Stimulated activated CD8-positive, alpha-beta memory T cell treated with anti-CD3 and anti-CD28 coated beads, Interleukin-4, amount 100 ng/mL, for 4 hours (primary cell): ENCODE results near the gene LRRC4B.

Source experiments
- DNase-seq, 2 donors: peaks; one replicate each; pipeline ENCODE4 v3.0.0-alpha.2; 2020; ENCODE audit warnings: low read depth in 2 of 2, low spot score in 1 of 2

Gene LRRC4B

DNA sequence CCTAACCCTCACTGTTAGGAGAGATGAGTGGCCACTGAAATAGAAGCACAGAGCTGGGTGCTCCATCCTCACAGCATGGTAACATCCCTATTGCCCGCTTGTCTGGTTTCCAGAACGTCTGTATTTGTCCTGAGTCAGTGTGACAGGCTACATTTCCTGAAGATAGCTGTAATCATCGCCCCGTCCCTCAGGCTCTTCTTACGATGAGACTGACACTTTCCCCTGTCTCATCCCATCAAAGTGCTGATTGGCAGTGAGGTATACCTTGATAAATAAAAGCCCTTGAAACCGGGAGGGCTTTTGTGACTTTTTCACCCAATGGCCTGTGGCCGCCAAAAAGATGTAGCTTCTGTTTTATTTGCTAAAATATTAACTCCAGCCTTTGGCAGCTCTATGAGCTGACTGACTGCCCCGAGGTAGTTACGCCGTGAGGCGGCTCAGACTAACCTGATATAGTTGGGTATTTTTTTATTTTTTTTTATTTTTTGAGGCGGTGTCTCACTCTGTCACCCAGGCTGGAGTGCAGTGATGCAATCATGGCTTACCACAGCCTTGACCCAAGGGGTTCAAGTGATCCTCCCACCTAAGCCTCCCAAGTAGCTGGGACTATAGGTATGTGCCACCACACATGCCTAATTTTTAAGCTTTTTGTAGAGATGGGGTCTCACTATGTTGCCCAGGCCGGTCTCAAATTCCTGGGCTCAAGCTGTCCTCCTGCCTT is 5.7 kb upstream of the LRRC4B start:
- DNase-seq, result no peak

GRCh38 chr19:50570997-50571396 is 2.8 kb upstream of the LRRC4B start:
- DNase-seq, result no peak

DNA sequence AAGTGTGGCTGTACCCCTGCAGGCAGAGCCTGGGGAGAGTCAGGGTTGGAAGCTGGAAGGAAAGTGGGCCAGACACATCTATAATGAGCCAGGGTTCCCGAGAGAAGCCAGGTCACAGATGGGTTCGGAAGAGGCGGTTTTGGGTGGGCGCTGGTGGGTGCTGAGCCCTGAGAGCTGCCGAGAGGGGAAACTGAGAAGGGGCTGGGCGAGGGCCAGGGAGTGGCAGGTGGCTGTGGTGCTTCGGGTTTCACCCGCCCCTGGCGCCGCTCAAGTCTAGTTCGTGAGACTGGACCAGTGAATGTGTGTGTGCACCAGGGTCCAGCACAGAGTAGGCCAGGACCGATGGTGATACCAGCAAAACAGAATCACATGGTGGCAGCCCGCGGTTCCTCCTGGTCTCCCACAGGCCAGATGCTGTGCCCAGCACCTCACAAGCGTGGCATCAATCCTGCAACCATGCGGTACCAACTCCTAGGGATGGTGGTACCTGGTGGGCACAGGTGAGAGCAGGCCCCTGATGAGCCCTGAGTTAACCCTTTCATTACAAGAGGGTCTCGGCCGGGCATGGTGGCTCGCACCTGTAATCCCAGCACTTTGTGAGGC is 1.8 kb upstream of the LRRC4B start:
- DNase-seq, result no peak

- no peak for DNase-seq
These were observed 778 bp upstream of the LRRC4B start for GRCh38 chr19:50568728-50569698.

DNA sequence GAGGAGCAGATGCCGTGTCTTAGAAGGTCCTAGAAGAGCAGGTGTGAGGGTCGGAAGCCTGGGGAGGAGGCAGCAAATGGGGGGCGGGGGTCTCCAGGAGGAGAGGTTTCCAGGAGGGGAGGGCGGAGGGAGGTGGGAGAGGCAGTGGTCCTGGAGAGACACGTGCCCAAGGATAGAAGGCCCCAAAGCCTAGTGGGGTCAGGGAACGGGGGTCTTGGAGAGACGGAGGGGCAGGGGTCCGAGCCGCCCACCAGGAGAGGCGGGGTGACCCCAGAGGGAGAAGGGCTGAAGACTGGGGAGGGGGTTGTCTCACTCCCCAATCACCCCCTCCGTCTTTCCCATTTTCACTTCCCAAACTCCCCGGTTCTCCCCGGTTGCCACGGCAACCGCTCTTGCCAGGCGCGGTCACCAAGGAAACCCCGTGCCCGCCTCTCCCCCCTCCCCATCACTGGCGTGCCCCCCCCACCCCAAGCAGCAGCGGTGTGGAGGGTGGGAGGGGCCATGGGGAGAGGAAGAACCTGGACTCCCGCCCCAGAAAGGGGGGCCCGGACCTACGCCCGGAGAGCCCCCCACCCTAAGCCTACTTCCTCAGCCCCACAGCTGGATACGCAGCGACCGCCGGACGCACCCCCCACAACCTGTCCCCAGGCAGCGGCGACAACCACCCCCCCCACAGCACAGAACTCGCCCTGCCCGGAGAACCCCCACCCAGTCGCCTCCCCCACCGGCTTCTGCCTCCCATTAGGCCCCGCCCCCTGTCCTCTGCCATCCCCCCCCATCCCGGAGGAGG is 988 bp downstream of the LRRC4B start:
- no peak for DNase-seq

GRCh38 chr19:50565984-50566903 is 2.0 kb downstream of the LRRC4B start:
- no peak for DNase-seq

GRCh38 chr19:50564229-50565105 is 3.8 kb downstream of the LRRC4B start:
- no peak for DNase-seq

GRCh38 chr19:50563597-50563996 is 4.6 kb downstream of the LRRC4B start:
- no peak for DNase-seq

GRCh38 chr19:50562996-50563395 is 5.2 kb downstream of the LRRC4B start:
- no peak for DNase-seq

- DNase-seq, result no peak
These were observed 5.9 kb downstream of the LRRC4B start for GRCh38 chr19:50562329-50562728.

DNA sequence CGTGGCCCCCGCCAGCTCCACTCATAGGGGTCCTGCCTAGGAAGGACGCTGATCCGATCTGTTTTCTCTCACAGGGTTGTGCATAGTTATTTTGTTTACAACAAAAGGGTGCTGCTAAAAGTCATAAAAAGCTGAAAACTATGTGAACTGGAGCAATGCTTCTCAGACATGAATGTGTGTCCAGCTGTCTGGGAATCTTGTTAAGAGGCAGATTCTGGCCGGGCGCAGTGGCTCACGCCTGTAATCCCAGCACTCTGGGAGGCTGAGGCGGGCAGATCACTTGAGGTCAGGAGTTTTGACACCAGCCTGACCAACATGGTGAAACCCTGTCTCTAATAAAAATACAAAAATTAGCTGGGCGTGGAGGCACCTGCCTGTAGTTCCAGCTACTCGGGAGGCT is 8.6 kb downstream of the LRRC4B start:
- DNase-seq, result no peak

DNA sequence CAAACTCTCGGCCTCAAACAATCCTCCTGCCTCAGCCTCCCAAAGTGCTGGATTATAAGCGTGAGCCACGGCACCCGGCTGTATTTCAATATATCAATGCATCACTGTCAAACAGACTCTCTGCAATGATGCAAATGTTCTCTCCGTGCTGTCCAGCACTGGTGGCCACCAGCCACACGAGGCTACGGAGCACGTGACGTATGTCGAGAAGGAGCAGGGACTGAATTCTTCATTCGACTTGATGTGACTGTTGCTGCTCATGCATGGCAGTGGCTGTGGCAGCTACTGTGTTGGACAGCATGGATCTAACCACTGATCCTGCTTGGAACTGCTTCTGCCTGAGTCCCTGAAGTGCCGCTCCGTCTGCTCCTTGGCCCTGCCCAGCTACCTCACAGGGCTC is 9.8 kb downstream of the LRRC4B start:
- DNase-seq, result no peak

DNA sequence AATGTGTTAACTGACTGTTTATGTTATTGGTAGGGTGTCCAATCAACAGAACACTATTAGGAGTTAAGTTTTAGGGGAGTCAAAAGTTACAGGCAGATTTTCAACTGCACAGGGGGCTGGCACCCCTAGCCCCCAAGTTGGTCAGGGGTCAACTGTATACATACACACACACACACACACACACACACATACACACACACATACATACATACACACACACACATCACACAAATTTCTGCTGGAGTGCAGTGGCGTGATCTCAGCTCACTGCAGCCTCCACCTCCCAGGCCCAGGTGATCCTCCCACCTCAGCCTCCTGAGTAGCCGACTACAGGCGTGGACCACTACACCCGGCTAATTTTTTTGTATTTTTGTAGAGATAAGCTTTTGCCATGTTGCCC is 10.2 kb downstream of the LRRC4B start:
- DNase-seq, result no peak

DNA sequence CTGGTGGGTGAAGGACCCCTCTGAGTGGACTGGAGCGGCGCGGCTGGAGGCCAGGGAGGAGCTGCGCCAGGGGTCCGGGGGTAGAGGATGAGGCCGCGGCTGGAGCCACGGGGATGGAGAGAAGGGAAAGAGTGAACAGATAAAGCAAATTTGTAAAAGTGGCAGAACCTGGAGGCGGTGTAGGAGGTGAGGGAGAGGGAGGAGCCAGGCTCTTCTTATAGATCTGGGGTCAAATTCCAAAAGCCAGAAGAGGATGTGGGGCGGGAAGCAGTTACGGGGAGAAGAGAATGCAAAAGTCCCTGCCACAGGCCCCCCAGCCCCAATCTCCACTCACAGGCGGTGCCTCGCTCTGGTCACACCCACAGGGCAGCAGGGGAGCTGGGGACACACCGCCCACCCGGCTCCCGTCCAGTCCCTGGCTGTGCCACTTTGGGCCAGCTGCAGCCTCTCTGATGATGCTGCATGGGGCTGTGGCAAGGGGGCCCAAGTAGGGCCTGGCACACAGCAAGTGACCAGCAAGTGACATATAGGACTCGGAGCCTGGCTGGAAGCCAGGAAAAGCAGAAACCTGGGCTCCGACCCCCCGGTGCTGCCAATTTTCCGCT is 11.1 kb downstream of the LRRC4B start:
- DNase-seq, result no peak

- peak; percentile 32 to 51 for DNase-seq
These were observed 11.8 kb downstream of the LRRC4B start for GRCh38 chr19:50556282-50557008.

- DNase-seq, result no peak
These were observed 12.6 kb downstream of the LRRC4B start for GRCh38 chr19:50555450-50556281.

- no peak for DNase-seq
These were observed 13.2 kb downstream of the LRRC4B start for GRCh38 chr19:50555033-50555432.
